ENCODE data around the gene CAMKK2.
"Not testable (repeated sequence)": the region's sequence is repeated elsewhere in the genome, so short reads cannot be mapped to it uniquely, and the experiment has no call there.

CAMKK2 gene

GRCh38 chr12:121245951-121246350 lies 50.6 kb downstream of the CAMKK2 start:
- no peak for DNase-seq (ENCODE audit: low spot score)

GRCh38 chr12:121245031-121245430 lies 51.5 kb downstream of the CAMKK2 start:
- DNase-seq (ENCODE audit: low spot score) = no peak

GRCh38 chr12:121241156-121241970 lies 55.1 kb downstream of the CAMKK2 start:
- DNase-seq (ENCODE audit: low spot score) = no peak

- no peak for DNase-seq (ENCODE audit: low spot score)
These were observed 55.9 kb downstream of the CAMKK2 start for GRCh38 chr12:121240484-121241101.

- DNase-seq (ENCODE audit: low spot score) = no peak
These were observed 56.5 kb downstream of the CAMKK2 start for GRCh38 chr12:121240062-121240420.

- DNase-seq (ENCODE audit: low spot score) = no peak
These were observed 57.0 kb downstream of the CAMKK2 start for GRCh38 chr12:121239351-121240061.

- DNase-seq (ENCODE audit: low spot score) = no peak
These were observed 57.7 kb downstream of the CAMKK2 start for GRCh38 chr12:121238604-121239350.

- no peak for DNase-seq (ENCODE audit: low spot score)
These were observed 58.4 kb downstream of the CAMKK2 start for GRCh38 chr12:121238086-121238485.

GRCh38 chr12:121237415-121237814 lies 59.1 kb downstream of the CAMKK2 start:
- no peak for DNase-seq (ENCODE audit: low spot score)

- DNase-seq (ENCODE audit: low spot score) = no peak
These were observed 59.7 kb downstream of the CAMKK2 start for GRCh38 chr12:121236776-121237175.

GRCh38 chr12:121233628-121234020 lies 62.9 kb downstream of the CAMKK2 start:
- no peak for DNase-seq (ENCODE audit: low spot score)

GRCh38 chr12:121232977-121233627 lies 63.4 kb downstream of the CAMKK2 start:
- DNase-seq (ENCODE audit: low spot score) = no peak

- DNase-seq (ENCODE audit: low spot score) = no peak
These were observed 64.3 kb downstream of the CAMKK2 start for GRCh38 chr12:121232163-121232562.

- DNase-seq (ENCODE audit: low spot score) = no peak
These were observed 66.0 kb downstream of the CAMKK2 start for GRCh38 chr12:121230538-121230907.

GRCh38 chr12:121229826-121230537 lies 66.5 kb downstream of the CAMKK2 start:
- DNase-seq (ENCODE audit: low spot score) = peak; percentile 86

- DNase-seq (ENCODE audit: low spot score) = no peak
These were observed 67.4 kb downstream of the CAMKK2 start for GRCh38 chr12:121228919-121229665.

- no peak for DNase-seq (ENCODE audit: low spot score)
These were observed 69.2 kb downstream of the CAMKK2 start for GRCh38 chr12:121227294-121227693.

GRCh38 chr12:121226871-121227270 lies 69.6 kb downstream of the CAMKK2 start:
- DNase-seq (ENCODE audit: low spot score) = not testable (repeated sequence)

GRCh38 chr12:121226399-121226798 lies 70.1 kb downstream of the CAMKK2 start:
- no peak for DNase-seq (ENCODE audit: low spot score)

- no peak for DNase-seq (ENCODE audit: low spot score)
These were observed 71.9 kb downstream of the CAMKK2 start for GRCh38 chr12:121224591-121224990.
